HG02885 (cell line): ENCODE results near the gene INVS.
"Not testable (repeated sequence)": the region's sequence is repeated elsewhere in the genome, so short reads cannot be mapped to it uniquely, and the experiment has no call there.

ENCODE experiments used
- ATAC-seq: cut with Tn5 transposase; IDR thresholded peaks from one replicate; pipeline ENCODE4 v1.9.1; 2021; ENCODE audit warnings: mild to moderate bottlenecking; ENCODE audit not compliant: unreplicated experiment, poor library complexity

INVS gene

DNA sequence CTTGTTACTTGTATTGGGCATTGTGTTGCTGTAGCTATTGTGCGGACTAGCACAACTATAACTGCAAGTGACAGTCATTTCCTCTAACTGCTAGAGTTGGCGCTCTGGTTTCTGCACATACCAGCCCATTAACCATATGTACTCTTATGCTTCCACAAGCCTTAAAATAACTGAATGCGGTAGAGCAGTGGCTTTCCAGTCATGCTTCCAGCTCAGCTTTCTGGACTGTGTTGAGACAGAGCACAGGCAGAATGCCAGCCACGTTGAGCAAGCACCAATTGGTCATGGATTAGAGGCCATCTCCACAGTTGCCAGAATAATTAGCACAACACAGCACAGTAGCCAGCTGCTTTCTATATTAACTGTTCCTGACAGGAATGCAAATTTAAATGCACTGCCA lies 12.2 kb downstream of the INVS start:
- ATAC-seq = no peak

DNA sequence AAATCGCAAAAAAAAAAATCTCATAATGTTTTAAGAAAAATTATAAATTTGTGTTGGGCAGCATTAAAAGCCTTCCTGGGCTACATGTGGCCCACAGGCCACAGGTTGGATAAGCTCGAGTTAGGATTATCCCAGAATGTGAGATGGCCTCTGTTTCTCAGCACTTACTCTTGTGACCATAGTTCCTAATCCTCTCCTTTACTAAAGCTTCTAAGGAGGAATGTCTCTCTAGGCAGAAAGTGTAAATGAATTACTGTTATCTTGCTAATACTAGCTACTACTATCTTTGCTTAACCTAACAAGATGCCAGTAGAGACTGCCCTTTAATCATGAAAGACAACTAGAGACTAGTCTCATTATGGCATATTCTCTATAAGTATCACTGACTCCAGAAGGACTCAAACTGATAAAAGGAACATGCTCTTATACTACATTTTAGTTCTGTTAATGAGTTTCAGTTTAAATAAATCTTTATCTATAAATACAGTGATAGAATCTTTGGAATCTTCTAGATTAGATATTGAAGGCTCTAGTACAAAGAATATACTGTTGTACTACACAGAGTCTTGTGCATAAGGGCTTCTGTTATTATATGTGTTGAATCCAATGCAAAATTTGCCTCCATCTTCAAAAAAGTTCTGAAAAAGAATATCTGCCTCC lies 13.8 kb downstream of the INVS start:
- ATAC-seq = no peak

DNA sequence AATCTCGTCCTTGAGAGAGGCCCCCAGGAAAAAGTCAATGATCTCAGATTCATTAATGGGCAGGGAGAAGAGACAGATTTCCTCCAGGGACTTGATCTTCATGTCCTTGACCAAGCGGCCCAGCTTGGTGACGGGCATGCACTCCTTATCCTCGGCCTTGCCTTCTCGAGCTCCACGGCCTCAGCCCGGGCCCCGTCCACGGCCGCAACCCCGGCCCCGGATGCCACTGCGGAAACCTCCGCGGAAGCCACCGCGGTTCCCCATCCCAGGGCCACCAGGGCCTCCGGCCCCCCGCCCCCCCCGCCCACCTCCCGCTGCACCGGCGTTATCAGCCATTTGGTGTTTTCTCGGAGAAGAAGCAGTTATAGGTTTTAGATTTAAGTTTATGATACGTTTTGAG lies 18.3 kb downstream of the INVS start:
- no peak for ATAC-seq

DNA sequence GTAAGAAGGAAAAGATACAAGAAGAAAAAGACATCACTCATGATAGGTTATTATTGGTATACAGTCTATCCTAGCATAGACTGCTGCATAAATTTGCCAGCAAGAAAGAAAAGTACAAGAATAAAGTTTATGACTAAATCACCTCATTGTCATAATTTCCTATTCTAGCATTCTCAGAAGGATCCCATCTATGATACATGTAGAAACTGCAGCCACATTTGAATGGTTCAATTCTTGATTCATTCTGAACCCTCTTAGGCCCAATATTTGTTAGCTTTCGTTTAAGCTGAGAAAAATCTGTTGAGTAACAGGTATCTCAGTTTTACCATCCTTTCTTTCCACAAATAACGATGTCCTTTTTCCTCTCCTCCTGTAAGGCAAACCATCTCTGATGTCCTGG lies 21.2 kb downstream of the INVS start:
- no peak for ATAC-seq

DNA sequence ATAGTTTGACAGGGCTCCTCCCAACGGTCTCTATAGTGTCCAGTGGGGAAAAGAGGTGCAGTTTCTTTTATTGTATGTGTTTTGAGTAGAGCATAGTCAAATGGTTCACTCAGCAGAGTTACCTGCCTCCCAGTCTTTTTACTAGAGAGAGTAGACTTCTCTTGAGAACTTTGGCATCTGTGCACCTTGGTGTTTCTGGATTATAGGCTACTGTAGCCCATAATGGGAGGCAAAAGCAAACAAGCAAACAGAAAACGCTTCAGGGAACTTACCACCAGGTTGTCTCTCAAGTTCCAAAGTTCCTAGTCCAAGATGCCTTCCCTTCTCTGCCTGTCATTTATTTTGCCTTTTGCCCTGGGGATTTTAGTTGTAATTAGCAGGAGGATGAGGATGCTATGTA lies 26.2 kb downstream of the INVS start:
- ATAC-seq = no peak

DNA sequence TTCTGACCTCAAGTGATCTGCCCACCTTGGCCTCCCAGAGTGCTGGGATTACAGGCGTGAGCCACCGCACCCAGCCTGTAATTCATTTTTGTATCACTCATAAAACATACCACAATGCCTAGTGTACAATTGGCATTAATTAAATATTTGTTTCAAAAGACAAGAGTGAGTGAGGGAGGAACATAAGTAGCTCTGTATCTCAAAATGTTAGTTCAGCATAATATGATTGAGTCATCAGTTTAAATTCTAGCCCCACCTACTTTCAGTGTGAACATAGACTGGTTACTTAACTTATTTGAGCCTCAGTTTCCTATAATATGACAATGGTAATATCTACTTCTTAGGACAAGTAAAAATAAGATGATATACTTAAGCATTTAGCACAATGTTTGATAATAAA lies 26.9 kb downstream of the INVS start:
- ATAC-seq = no peak

DNA sequence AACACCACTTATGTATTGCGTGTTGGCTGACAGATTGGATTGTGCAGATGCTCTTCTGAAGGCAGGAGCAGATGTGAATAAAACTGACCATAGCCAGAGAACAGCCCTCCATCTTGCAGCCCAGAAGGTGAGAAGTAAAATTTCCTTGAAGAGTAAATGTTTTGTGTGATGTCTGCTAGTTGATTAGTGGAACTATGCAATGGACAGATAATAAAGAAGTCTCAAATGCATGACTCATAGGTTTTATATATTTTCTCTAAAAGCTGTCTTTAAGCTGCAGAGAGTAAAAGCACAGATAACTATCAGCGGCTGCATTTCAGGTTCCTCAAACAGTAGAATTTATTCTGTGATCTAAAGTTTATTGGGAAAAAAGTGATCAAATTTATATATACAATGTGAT lies 27.4 kb downstream of the INVS start:
- ATAC-seq = no peak

DNA sequence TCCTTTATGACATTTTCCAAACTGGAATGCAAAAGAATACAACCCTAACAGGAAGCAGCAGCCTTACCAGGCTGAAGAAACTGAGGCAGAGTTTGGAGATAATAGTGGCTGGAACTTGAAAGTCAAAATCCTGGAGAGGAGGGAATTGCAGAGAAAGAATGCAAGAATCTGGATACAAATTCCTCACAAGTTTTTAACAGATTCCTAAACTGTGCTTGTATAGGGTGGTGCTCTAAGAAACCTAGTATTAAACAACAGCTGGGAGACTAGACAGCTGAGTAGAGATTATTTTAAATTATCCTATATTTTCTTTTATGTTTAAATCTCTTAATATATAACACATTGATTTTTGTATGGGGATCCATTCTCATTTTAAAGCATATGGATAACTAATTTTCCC lies 30.7 kb downstream of the INVS start:
- no peak for ATAC-seq

DNA sequence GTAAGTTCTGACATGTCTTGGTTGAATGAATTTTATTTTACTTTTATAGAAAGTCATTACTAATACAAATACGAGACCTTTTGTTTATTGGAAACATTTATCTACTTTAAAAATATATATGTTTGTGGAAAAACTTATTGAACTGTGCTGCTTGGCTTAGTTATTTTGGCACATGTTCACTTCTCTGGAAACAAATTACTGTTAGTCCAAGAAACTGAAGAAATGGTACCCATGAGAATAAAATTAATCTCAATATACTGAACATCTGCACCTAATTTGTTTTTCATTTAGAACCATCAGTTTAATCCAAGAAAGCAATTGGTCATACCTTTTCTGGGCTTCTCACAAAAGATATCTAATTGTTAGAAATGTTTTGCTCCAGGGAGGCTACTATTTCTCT lies 32.2 kb downstream of the INVS start:
- no peak for ATAC-seq

DNA sequence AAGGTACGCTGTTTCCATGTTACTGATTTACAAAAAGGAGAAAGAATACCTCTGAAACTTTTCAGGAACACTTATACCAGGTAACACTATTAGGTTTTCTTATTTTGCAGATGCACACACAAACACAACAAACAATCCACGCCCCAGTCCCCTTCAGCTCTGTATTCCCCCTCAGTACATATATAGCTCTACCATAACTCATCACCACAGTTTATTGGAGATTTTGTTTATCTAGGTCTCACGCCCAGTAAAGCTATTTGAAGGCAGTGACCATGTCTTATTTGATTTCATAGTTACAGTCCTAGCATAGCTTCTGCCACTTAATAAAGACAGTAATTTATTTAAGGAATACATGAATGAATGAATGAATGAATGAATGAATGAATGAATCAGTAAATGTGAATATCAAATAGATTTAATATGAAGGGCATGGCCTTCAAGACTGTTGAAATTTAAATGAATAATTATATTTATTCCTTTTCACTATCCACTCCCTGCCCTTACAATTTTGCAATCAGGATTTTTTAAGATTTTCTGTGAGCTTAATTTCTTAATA lies 32.9 kb downstream of the INVS start:
- no peak for ATAC-seq

DNA sequence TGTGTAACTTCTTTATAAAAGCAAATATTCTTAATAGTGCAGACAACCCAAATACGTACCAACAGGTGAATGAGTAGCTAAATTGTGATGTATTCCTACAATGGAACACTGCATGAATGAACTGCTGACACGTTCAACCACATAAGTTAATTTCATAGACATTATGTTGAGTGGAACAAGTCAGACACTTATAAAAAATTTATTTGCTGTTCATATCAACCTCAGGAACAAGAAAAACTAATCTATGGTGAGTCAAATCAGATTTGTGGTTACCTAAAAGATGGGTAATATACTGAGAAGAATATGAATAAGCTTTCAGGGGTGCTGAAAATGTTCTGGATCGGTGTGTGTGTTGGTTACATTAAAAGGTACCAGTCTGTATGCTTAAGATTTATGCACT lies 35.7 kb downstream of the INVS start:
- ATAC-seq = no peak

DNA sequence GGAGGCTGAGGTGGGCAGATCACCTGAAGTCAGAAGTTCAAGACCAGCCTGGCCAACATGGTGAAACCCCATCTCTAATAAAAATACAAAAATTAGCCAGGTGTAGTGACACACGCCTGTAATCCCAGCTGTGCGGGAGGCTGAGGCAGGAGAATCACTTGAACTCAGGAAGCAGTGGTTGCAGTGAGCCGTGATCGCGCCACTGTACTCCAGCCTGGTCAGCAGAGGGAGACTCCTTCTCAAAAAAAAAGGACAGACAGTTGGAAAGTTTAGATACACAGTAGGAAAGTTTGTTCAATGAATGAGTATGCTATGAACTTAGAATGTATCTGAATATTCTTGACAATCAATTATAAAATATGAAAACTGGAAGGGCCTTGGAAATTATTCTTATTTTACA lies 37.8 kb downstream of the INVS start:
- ATAC-seq = not testable (repeated sequence)

DNA sequence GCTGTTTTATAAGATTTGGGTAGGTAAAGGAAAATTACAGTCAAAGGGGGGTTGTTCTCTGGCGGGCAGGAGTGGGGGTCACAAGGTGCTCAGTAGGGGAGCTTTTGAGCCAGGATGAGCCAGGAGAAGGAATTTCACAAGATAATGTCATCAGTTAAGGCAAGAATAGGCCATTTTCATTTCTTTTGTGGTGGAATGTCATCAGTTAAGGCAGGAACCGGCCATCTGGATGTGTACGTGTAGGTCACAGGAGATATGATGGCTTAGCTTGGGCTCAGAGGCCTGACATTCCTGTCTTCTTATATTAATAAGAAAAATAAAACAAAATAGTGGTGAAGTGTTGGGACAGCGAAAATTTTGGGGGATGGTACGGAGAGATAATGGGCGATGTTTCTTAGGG lies 41.3 kb downstream of the INVS start:
- not testable (repeated sequence) for ATAC-seq

DNA sequence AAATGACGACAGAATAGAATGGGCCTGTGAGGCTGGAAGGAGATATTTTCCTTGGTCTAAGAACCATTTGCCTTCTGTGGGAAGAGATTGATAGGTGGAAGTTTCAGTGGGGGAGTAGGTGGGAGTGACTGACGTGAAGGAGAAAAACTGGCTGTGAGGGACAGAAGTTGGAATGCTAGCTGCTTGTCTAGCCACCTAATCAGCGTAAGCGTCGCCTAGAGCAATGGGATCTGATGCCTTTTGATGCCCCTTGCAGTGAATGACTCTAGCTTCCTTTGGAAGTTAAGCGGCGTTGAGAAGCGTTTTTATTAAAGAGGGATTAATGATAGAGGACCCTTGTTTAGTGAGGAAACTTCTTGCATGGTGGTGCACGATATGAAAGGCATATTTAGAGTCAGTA lies 42.8 kb downstream of the INVS start:
- ATAC-seq = not testable (repeated sequence)

DNA sequence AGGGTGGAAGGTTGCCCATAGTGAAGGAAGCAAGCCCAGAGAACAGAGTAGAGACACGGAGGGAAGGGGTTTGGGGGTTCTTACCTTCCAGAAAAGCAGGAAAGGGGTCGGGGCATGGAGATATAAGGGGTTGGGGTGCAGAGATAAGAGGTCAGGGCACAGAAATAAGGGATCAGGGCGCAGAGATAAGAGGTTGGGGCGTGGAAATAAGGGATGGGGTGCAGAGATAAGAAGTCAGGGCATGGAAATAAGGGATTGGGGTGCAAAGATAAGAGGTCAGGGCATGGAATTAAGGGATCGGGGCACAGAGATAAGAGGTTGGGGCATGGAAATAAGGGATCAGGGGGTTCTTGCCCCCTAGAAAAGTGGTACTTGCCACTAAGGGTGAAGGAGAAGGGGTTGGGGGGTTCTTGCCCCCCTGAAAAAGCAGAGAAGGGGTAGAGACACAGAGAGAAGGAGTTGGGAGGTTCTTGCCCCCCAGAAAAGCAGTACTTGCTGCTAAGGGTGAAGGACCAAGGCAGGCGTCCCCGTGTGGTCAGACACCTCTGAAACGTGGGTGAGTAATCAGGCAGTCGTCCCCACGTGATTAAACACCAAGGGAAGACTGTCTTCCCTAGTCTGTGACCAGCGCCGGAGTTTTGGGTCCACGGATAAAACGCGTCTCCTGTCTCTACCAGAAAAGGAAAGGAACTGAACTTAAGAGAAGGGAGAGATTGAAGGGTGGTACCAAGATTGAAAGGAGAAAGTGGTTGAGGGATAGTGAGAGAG lies 46.3 kb downstream of the INVS start:
- not testable (repeated sequence) for ATAC-seq

DNA sequence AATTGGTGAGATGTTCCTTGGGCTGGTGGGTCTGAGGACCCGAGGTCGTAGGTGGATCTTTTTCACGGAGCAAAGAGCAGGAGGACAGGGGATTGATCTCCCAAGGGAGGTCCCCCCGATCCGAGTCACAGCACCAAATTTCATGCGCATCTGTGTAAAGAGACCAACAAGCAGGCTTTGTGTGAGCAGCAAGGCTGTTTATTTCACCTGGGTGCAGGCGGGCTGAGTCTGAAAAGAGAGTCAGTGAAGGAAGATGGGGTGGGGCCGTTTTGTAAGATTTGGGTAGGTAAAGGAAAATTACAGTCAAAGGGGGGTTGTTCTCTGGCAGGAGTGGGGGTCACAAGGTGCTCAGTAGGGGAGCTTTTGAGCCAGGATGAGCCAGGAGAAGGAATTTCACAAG lies 46.9 kb downstream of the INVS start:
- not testable (repeated sequence) for ATAC-seq

DNA sequence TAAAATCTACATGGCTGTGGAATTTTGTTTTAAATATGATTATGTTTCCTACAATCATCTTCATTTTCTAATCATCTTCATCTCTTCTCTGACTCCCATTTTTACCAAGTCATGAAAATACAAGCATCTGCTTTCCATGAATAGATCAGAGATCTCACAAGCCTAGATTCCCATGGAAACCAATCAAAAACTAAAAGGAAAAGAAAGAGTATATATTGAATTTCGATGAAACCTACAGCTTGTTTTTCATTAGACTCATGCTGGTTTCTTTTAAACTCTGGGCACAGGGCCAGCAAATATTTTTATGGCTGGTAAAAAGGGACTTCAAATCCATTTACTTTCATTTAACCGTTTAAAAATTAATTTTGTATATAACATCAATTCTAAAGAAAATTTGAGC lies 51.2 kb downstream of the INVS start:
- no peak for ATAC-seq

DNA sequence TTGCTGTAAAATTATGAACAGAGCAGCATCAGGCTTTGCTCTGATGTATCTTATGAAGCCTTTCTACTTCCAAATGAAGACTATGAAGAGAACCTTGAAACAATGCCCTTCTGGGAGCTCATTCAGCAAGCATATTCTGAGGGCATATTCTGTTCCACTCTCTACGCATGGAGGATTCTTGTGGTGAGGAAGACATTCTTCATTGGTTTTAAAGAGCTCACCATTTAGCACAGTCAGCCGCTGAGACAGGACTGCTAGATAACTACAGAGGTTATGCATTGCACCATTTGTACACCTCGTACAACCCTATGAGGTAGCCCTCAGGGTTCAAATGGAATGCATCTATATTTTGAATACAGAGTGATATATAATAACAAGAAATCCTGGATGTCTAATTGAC lies 61.0 kb downstream of the INVS start:
- ATAC-seq = peak; percentile 78

DNA sequence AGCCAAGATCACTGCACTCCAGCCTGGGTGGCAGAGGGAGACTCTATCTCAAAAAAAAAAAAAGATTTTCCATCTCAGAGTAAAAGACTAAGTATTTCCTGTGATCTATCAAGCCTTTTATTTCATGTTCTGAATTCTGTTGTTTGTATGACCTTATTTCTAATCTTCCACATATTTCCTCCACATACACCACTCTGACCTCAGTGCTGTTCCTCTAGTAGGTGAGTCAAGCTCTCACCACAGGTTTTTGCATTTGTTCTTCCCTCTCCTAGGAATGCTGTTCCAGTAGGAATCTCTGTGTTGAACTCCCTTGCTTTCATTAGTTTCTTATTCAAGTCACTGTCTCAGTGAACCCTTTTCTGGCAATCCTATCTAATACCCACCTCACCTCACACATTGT lies 68.1 kb downstream of the INVS start:
- no peak for ATAC-seq

DNA sequence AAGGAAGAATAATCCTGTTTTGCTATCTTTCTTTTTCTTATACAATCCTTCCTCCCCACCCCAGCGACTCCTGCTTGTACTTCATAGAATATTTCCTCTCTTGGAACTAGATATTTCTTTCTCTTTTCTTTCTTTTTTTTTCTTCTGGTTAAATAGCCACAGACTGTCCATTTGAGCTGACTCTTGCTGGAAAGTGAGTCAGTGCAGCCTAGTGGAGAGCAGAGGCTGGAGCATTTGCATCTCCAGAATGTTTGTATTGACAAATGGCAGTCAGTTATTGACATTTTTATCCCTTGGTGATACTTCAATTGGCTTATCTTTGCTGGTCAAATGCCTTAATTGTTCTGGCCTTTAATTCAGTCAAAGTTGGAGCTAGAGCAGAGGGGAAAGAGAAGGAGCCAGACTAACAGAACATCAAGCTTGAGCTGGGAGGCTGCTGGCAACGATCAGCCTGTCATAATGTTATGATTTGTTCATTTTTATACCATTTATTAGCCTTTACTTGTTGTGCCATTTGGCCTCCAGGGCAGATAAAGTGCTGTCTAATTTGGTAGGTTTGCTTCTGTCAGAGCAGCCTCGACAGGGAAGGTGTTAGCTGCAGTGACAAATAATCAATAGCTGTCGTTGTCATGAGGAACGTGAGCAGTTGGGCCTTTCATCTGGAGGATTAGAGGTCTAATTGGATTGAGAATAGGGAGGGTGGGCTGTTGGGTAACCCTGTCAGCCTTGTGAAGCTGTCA lies 69.0 kb downstream of the INVS start:
- ATAC-seq = no peak

DNA sequence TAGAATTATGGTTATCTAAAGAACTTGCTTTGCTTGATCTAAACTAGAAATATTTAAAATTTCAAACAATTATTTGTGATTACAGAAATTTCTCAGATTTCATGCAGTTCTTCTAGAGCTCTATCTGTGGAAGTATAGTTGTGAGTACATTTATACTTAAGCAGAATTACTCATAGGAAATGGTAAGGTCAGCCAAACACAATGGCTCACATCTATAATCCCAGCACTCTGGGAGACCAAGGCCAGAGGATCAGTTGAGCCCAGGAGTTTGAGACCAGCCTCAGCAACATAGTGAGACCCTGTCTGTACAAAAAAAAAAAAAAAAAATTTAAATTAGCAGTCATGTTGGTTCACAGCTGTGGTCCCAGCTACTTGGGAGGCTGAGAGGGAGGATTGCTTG lies 71.0 kb downstream of the INVS start:
- ATAC-seq = no peak
